ENCODE data around the gene ABCD3.

Gene ABCD3

DNA sequence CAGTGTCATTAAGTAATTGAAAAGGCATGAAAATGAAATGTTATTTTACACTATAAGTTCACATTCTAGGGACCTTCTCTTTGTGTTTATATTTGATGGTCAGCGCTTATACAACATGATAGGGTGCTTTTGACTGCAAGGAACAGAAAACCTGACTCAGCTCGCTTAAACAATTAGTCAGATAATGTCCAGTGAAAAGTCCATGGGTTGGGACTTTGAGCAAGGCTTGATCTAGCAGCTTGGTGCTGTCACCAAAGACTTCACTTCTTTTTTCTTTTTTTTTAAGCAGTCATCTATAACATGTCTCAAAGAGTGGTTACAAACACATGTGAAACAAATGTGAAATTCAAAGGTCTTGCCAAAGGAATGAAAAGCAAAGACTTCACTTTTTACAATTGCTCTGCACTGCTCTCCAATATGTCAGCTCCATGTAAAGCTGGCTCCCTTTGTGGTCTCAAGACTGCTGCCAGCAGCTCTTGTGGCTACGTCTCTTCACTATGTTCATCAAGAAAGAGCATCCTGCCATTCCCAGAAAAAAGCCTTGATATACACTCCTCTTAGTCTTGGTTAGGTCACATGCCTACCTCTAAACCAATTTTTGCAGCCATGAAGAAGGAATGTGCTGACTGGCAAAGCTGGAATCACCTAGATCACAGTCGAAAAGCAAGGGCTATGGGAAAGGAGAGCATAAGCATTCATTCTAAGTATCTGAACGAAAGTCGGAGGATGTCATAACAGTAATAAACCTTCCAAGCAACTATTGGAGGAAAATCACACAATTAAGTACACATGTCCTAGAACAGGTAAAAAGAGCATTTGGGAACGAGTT, 108.2 kb downstream of the ABCD3 start:
- FAIRE-seq (no peak), DNase-seq (ENCODE audit: low spot score) (no peak)

DNA sequence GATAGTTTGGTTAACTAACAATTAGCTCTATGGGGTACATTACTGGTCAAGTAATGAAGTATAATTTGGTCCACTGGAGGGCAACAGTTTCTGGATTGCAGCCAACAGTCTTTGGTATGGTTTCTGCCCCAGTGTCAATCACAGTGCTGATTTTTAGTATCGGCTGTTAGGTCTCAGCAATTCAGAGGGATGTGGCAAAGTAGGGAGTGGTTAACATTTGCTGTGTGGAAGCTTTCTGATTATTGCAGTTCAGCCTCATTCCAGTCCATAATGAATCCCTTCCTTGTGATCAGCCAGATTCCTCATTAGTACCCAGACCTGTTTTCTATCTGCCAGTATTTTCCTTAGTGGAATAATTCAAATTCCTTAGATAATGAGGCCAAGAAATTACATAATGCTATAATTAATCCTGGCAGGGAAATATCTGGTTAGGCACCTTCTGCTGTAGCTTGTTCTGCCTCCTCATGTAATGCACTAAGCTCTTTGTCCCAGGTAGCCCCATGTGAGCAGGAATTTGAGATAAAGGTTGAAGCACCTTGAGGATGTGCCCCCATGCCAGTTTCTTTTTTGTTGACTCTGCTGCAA, 109.3 kb downstream of the ABCD3 start:
- peak; percentile 33 for DNase-seq (ENCODE audit: low spot score)

GRCh38 chr1:94528299-94528698, 110.1 kb downstream of the ABCD3 start:
- DNase-seq (ENCODE audit: low spot score) (no peak), FAIRE-seq (no peak)

More for the DNA sequence above, 109.3 kb downstream of the ABCD3 start:
- no peak for FAIRE-seq

DNA sequence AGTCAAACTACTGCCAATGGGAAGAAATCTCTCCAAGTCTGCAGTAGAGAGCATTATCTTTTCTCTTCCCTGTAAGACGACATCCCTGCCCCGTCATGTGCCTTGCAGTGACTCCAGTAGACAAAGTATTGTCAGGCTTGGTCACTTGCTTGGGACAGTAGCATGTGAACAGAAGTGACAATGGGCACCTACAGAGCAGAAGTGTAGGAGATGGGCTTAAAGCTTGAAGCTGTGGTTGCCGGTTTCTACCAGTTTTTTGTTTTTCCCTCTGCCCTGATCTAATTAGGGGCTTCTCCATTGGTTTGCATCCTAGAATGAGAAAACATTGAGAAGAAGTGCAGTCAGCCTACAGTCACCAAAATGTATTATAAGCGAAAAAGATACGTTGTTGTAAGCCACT, 110.6 kb downstream of the ABCD3 start:
- no peak for DNase-seq (ENCODE audit: low spot score)
- FAIRE-seq = no peak

DNA sequence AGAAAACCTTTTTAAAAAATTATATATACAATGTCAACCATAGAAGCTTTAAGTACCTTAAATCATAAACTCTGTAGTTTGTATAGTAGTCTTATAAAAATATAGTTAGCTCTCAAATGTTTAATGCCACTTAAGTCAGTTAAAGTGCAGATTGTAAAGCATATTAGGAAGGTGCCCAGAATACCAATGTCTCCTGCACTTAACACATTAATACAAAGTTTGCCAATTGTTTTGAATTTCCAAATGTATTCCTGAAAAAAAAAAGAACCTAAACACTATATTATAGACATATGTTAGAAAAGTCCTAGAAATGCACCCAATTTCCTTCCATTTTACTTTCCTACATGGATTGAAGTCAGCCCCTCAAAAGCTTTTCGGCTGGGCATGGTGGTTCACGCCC, 111.2 kb downstream of the ABCD3 start:
- DNase-seq (ENCODE audit: low spot score) (no peak), FAIRE-seq (no peak)

- DNase-seq (ENCODE audit: low spot score) (no peak), FAIRE-seq (no peak)
These were observed 112.2 kb downstream of the ABCD3 start for GRCh38 chr1:94530373-94530878.

DNA sequence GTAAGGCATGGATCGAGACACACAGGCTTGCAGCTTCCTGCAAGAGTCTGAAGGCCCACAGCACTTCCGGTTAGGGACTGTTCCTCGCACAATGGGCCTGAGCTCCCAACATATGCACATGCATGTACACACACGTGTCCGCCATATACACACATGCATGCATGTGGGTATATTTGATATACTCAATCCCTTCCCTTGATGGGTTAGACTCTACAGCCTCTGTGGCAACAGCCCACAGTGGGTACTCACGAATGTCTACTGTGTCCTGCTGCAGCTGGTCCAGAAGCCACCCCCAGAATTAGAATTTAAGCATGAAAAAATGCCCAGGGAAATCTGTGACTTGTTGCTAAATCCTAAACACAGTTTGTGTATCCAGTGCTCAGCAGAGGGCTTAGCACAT, 113.5 kb downstream of the ABCD3 start:
- FAIRE-seq = no peak
- DNase-seq (ENCODE audit: low spot score) = no peak

- no peak for DNase-seq (ENCODE audit: low spot score)
These were observed 113.9 kb downstream of the ABCD3 start for GRCh38 chr1:94532077-94532476.

GRCh38 chr1:94535095-94535494, 116.9 kb downstream of the ABCD3 start:
- no peak for FAIRE-seq
- no peak for DNase-seq (ENCODE audit: low spot score)

More at GRCh38 chr1:94532077-94532476, 113.9 kb downstream of the ABCD3 start:
- no peak for FAIRE-seq

DNA sequence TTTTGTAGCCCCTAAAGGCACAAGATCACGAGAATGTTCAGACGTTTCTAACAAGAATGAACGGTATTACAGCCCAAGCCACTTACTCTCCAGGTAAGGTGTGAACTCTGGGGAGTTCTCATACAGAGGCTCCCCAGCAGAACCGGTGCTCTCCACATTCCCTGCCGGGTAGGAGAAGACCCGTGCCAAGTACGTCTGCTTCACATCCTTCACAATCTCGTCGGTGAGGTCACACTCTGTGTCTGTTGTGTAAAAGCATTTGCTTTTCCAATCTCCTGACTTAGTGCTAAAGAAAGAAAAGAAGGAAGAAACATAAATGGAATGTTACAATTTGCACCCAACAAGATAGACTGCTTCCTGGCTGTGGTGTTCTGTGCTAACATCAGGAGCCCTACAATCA, 117.7 kb downstream of the ABCD3 start:
- DNase-seq (ENCODE audit: low spot score) (no peak), FAIRE-seq (no peak)

DNA sequence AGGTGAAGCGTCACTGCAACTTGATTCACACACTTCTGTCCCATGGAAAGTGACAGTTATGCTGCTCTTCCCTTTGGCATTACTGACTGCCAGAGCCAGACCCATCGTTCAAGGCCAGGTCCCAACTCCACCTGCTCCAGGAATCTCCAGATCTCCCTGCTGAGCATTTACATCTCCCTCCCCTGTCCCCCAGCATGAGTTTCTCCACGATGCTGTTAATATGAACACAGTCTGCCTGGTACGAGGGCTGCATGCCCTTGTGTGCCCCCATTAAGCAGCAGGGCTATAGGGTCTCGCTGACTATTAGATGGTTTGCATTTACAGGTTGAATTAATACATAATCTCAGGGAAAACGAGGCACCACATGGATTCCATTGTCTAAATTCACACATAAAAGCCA, 119.1 kb downstream of the ABCD3 start:
- FAIRE-seq (no peak), DNase-seq (ENCODE audit: low spot score) (no peak)

DNA sequence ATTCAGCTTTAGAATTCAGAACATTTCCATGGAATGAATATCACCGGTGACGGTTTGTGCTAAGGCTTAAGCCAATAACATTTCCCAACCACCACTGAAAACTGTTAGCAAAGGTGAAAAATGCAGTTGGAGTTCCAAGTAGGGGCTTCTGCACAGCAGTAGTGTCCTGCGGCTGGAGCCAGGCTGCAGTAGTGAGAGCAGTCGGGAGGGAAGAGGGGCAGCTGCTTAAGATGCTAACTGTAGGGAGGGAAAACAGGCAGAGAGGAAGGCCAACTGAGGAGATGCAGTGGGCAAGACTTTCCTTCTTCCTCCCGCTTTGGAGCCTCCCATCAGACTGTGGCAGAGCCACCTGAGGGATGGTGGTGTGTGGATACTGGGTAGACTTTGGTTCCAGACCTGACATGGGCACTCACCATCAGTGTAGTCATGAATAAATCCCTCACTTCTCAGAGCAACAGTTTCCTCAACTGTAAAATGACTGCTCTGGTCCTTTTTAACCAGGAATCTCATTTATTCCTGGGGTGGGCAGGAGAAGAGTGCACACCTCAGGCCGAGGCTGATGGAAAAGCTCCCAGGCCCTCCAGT, 120.1 kb downstream of the ABCD3 start:
- DNase-seq (ENCODE audit: low spot score) = no peak
- FAIRE-seq = no peak

DNA sequence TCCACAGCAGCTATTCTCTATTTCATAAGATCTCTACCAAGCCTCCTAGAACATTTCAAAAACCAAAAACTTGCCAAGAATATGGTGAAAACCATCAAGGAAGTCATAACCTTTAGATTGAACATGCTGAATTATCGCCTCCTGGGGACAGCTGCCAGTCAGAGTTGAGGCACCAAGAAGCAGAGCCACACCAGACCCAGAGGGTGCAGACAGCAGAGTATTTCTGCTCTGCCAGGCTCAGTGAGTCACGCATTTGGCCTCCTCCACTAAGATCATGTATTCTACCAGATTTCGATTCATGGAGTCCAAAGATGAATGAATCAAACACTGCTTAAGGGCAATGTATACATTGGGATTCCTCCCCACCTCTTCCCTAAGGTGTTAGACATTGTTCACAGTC, 121.3 kb downstream of the ABCD3 start:
- peak; percentile 63 for DNase-seq (ENCODE audit: low spot score)
- FAIRE-seq = peak; percentile 86

DNA sequence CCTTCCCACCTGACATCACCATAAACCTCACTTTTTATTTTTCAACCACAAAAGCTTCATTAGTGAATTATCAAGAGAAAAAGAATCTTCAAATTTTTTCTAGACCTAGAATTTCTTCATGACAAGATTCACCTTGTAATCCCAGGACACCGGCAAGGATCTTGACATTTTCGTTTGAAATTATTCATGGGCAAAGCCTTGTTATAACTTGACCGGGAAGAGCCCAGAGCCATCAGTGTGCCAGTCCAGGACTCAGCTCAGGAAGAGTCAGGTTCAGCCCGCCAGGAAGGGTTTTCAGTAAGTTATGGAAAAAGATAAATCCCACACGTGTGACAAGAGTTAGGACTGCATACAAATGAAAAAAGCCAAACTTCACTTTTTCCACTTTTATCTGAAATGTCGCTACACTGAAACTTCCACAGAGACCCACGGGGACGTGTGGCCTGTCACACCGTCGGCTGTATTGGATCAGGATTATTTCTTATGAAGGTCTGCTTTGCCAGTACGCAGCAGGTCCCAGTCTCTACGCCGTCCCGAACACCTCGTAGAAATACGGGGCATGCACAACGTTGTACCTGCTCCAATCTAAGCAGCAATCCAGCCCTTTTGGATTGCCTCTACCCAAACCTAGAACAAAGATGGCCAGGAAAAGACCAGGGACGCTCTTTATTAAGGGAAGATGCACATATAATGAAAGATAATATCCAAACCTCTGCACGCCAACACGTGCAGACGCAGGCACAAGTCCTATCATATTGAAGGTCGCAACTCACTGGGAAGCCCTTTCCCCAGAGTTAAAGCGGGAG, 122.5 kb downstream of the ABCD3 start:
- FAIRE-seq = no peak
- no peak for DNase-seq (ENCODE audit: low spot score)

DNA sequence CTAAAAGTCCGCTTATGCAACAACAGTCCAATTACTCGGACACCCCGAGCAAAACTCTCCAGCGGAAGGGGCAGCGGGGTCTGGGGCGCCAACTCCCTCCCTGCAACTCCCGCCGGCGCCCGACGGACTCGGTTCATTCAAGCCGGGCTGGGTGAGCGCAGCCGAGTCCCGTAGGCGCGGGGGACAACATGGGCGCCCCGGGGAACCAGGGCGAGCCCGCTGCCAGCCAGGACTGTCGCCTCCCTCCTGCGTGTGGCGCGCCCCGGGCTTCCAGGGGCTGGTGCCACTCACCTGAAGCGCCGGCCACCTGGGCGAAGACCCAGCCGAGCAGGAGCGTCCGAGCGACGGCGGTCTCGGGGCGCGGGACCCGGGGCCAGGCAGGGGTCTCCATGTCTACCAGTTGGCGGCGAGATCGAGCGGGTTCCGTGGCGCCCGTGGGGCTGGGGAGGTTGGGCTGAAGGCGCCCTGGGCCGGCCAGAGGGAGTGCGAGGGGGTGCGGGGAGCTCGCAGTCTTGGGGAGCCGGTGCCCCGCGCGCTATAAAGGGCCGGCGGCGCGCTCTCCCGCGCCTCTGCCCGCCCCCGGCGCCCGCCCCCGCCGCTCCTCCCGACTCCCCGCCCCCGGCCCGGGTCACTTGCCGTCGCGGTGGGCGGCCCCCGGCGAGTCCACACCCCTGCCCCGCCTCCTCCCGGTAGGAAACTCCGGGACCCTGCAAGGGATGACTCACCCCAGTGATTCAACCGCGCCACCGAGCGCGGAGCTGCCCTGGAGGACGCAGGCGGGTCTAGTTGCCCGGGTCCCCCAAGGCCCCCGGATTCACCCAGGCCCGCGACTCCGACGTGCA, 123.3 kb downstream of the ABCD3 start, which contains the start of gene F3:
TSS of gene F3 (minus strand) at position 514 of the 842 bp plus-strand sequence. CDS start at position 391, 123 bp downstream.
- FAIRE-seq = no peak
- peak; percentile 78 for DNase-seq (ENCODE audit: low spot score)

- no peak for DNase-seq (ENCODE audit: low spot score)
- no peak for FAIRE-seq
These were observed 124.1 kb downstream of the ABCD3 start for GRCh38 chr1:94542088-94542870.

GRCh38 chr1:94543001-94543400, 124.8 kb downstream of the ABCD3 start:
- FAIRE-seq (peak; percentile 72), DNase-seq (ENCODE audit: low spot score) (peak; percentile 39)

- FAIRE-seq (no peak), DNase-seq (ENCODE audit: low spot score) (no peak)
These were observed 125.9 kb downstream of the ABCD3 start for GRCh38 chr1:94543893-94544635.

Data from RCC 7860 (cell line).